SK-N-SH treated with all-trans-retinoic acid at 6 μM for 48 hours (cell line): ENCODE measurements around the gene PPP4R4.

Source experiments
- ATAC-seq: fragments of 200-7000 bp; cut with Tn5 transposase; 3 replicates; pipeline ENCODE4 v1.9.1; 2020; ENCODE audit warnings: mild to moderate bottlenecking, moderate library complexity
- ARNTL ChIP-seq: fragments of 450-650 bp; formaldehyde crosslinking; IDR thresholded peaks from 2 replicates; pipeline ENCODE4 v1.5.0; 2020; ENCODE audit warnings: low read depth, mild to moderate bottlenecking, moderate library complexity, borderline replicate concordance
- BACH2 ChIP-seq: fragments of 250-450 bp; sonication (Bioruptor Pico); IDR thresholded peaks from 2 replicates; pipeline ENCODE4 v1.9.0; 2021; ENCODE audit warnings: mild to moderate bottlenecking, borderline replicate concordance
- CSDC2 ChIP-seq: fragments of 250-450 bp; sonication (Bioruptor Pico); IDR thresholded peaks from 2 replicates; pipeline ENCODE4 v1.5.0; 2020; ENCODE audit warnings: mild to moderate bottlenecking, moderate library complexity
- ESRRG ChIP-seq: fragments of 250-450 bp; sonication (Bioruptor Pico); IDR thresholded peaks from 2 replicates; pipeline ENCODE4 v1.6.1; 2021; ENCODE audit warnings: mild to moderate bottlenecking
- GLIS3 ChIP-seq: fragments of 250-450 bp; sonication (Bioruptor Pico); IDR thresholded peaks from 2 replicates; pipeline ENCODE4 v1.5.0; 2020; ENCODE audit warnings: mild to moderate bottlenecking, moderate library complexity
- ISL1 ChIP-seq: fragments of 250-450 bp; sonication (Bioruptor Pico); IDR thresholded peaks from 2 replicates; pipeline ENCODE4 v2.1.2; 2022; ENCODE audit warnings: mild to moderate bottlenecking, moderate library complexity
- OSR1 ChIP-seq: fragments of 250-450 bp; sonication (Bioruptor Pico); IDR thresholded peaks from 2 replicates; pipeline ENCODE4 v1.8.0; 2022; ENCODE audit warnings: moderate library complexity, mild to moderate bottlenecking, inconsistent platforms
- PPARA ChIP-seq: fragments of 250-450 bp; sonication (Bioruptor Pico); IDR thresholded peaks from 2 replicates; pipeline ENCODE4 v1.5.0; 2020; ENCODE audit warnings: mild to moderate bottlenecking, borderline replicate concordance
- RARB ChIP-seq: fragments of 250-450 bp; sonication (Bioruptor Pico); IDR thresholded peaks from 2 replicates; pipeline ENCODE4 v1.8.0; 2021; ENCODE audit warnings: mild to moderate bottlenecking, moderate library complexity
- SNAI2 ChIP-seq: fragments of 250-450 bp; sonication (Bioruptor Pico); IDR thresholded peaks from 2 replicates; pipeline ENCODE4 v1.5.0; 2020; ENCODE audit warnings: mild to moderate bottlenecking, moderate library complexity
- TCF4 ChIP-seq: fragments of 250-450 bp; sonication (Bioruptor Pico); IDR thresholded peaks from 2 replicates; pipeline ENCODE4 v1.8.0; 2021; ENCODE audit warnings: mild to moderate bottlenecking, moderate library complexity, borderline replicate concordance
- TOX ChIP-seq: fragments of 250-450 bp; sonication (Bioruptor Pico); IDR thresholded peaks from 2 replicates; pipeline ENCODE4 v1.8.0; 2021; ENCODE audit warnings: mild to moderate bottlenecking, moderate library complexity, borderline replicate concordance
- ZC3H10 ChIP-seq: fragments of 250-450 bp; sonication (Bioruptor Pico); IDR thresholded peaks from 2 replicates; pipeline ENCODE4 v1.5.1; 2021; ENCODE audit warnings: mild to moderate bottlenecking, moderate library complexity
- ZFP30 ChIP-seq: fragments of 450-650 bp; formaldehyde crosslinking; IDR thresholded peaks from 2 replicates; pipeline ENCODE4 v1.5.0; 2022; ENCODE audit warnings: mild to moderate bottlenecking, moderate library complexity
- ZNF70 ChIP-seq: fragments of 450-650 bp; formaldehyde crosslinking; IDR thresholded peaks from 2 replicates; pipeline ENCODE4 v1.5.0; 2020; ENCODE audit warnings: mild to moderate bottlenecking, moderate library complexity
- ZNF8 ChIP-seq: fragments of 450-650 bp; formaldehyde crosslinking; IDR thresholded peaks from 2 replicates; pipeline ENCODE4 v1.5.0; 2020; ENCODE audit warnings: mild to moderate bottlenecking, moderate library complexity
- TF ChIP-seq, protein P1 (sequence below): fragments of 250-450 bp; sonication (Bioruptor Pico); IDR thresholded peaks from 2 replicates; pipeline ENCODE4 v1.5.1; 2021; ENCODE audit warnings: mild to moderate bottlenecking, moderate library complexity
- TF ChIP-seq, protein P2 (sequence below): fragments of 250-450 bp; sonication (Bioruptor Pico); IDR thresholded peaks from 2 replicates; pipeline ENCODE4 v1.8.0; 2020; ENCODE audit warnings: mild to moderate bottlenecking, moderate library complexity, borderline replicate concordance
- TF ChIP-seq, protein P3 (sequence below): fragments of 250-450 bp; sonication (Bioruptor Pico); IDR thresholded peaks from 2 replicates; pipeline ENCODE4 v1.5.1; 2020; ENCODE audit warnings: low read depth, mild to moderate bottlenecking, moderate library complexity
- TF ChIP-seq, protein P4 (sequence below): fragments of 250-450 bp; sonication (Bioruptor Pico); IDR thresholded peaks from 2 replicates; pipeline ENCODE4 v1.8.0; 2021; ENCODE audit warnings: low read depth, mild to moderate bottlenecking, moderate library complexity, borderline replicate concordance

The PPP4R4 gene

DNA sequence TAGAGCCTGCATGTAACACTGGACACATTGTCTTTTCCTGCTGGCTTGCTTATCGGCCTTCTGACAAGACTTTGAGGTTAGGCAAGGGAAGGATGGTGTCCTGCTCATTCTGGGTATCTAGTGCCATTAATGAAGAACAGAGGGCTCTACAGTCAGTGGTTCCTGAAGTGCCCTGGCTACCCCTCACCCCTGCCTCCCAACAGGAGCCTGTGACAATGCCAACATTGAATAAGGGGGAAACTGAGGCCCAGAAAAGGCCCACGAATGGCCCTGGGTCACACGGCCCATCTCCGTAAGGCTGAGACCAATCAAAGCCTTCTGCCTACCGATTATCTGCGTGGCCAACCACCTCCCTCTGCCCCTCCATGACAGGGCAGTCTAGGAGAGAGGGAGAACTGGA lies 46.8 kb upstream of the PPP4R4 start (continued):
- TF ChIP-seq, protein P1, sequence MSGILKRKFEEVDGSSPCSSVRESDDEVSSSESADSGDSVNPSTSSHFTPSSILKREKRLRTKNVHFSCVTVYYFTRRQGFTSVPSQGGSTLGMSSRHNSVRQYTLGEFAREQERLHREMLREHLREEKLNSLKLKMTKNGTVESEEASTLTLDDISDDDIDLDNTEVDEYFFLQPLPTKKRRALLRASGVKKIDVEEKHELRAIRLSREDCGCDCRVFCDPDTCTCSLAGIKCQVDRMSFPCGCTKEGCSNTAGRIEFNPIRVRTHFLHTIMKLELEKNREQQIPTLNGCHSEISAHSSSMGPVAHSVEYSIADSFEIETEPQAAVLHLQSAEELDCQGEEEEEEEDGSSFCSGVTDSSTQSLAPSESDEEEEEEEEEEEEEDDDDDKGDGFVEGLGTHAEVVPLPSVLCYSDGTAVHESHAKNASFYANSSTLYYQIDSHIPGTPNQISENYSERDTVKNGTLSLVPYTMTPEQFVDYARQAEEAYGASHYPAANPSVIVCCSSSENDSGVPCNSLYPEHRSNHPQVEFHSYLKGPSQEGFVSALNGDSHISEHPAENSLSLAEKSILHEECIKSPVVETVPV (CRISPR knock-in tag) = no peak
- TF ChIP-seq OSR1 (no peak), TCF4 (CRISPR knock-in tag) (no peak), PPARA (CRISPR knock-in tag) (no peak), GLIS3 (CRISPR knock-in tag) (no peak), TOX (CRISPR knock-in tag) (no peak), BACH2 (CRISPR knock-in tag) (no peak), ESRRG (no peak)
- TF ChIP-seq, protein P2, sequence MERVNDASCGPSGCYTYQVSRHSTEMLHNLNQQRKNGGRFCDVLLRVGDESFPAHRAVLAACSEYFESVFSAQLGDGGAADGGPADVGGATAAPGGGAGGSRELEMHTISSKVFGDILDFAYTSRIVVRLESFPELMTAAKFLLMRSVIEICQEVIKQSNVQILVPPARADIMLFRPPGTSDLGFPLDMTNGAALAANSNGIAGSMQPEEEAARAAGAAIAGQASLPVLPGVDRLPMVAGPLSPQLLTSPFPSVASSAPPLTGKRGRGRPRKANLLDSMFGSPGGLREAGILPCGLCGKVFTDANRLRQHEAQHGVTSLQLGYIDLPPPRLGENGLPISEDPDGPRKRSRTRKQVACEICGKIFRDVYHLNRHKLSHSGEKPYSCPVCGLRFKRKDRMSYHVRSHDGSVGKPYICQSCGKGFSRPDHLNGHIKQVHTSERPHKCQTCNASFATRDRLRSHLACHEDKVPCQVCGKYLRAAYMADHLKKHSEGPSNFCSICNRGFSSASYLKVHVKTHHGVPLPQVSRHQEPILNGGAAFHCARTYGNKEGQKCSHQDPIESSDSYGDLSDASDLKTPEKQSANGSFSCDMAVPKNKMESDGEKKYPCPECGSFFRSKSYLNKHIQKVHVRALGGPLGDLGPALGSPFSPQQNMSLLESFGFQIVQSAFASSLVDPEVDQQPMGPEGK (CRISPR knock-in tag) = no peak

DNA sequence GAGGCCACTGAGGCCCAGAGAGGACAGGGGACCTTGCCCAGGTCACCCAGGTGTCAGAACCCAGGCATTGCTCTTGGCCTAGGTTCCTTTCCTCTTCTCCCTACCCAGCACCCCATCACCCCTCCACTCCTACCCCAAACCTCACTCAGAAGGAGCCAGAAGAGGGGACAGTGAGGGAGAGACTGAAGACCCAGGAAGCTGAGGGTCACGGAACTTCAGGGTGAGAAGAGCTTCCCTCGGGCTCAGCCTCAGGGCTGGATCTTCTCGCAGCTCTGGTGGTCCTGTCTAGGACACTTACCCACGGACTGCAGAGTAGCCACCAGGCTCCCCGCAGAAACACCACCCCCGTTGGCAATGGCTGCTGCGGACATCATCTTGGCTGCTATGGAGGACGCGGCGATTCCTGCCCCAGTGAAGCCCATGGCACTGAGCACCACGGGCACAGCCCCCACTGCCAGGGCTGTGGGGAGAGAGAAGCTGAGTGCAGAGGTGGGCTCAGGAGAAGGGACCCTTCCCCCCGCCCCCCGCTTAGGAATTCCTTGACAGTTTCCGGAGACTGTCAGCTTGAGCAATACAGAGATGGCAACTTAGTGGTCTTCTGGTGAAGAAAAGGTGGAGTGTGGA lies 45.8 kb upstream of the PPP4R4 start:
- ATAC-seq = no peak
- TF ChIP-seq, protein P3, sequence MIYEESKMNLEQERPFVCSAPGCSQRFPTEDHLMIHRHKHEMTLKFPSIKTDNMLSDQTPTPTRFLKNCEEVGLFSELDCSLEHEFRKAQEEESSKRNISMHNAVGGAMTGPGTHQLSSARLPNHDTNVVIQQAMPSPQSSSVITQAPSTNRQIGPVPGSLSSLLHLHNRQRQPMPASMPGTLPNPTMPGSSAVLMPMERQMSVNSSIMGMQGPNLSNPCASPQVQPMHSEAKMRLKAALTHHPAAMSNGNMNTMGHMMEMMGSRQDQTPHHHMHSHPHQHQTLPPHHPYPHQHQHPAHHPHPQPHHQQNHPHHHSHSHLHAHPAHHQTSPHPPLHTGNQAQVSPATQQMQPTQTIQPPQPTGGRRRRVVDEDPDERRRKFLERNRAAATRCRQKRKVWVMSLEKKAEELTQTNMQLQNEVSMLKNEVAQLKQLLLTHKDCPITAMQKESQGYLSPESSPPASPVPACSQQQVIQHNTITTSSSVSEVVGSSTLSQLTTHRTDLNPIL = no peak
- no peak for TF ChIP-seq RARB (CRISPR knock-in tag)
- no peak for TF ChIP-seq GLIS3 (CRISPR knock-in tag)
- no peak for TF ChIP-seq ISL1
- TF ChIP-seq, protein P1 (CRISPR knock-in tag) = no peak
- TF ChIP-seq, protein P4, sequence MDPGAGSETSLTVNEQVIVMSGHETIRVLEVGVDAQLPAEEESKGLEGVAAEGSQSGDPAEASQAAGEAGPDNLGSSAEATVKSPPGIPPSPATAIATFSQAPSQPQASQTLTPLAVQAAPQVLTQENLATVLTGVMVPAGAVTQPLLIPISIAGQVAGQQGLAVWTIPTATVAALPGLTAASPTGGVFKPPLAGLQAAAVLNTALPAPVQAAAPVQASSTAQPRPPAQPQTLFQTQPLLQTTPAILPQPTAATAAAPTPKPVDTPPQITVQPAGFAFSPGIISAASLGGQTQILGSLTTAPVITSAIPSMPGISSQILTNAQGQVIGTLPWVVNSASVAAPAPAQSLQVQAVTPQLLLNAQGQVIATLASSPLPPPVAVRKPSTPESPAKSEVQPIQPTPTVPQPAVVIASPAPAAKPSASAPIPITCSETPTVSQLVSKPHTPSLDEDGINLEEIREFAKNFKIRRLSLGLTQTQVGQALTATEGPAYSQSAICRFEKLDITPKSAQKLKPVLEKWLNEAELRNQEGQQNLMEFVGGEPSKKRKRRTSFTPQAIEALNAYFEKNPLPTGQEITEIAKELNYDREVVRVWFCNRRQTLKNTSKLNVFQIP (CRISPR knock-in tag) = no peak
- no peak for TF ChIP-seq OSR1
- TF ChIP-seq ZNF8 (CRISPR knock-in tag) = no peak
- TF ChIP-seq, protein P2 (CRISPR knock-in tag) = no peak
- TF ChIP-seq ARNTL (CRISPR knock-in tag) = no peak
- TF ChIP-seq CSDC2 (CRISPR knock-in tag) = no peak
- no peak for TF ChIP-seq SNAI2 (CRISPR knock-in tag)
- TF ChIP-seq ZFP30 (CRISPR knock-in tag) = no peak

DNA sequence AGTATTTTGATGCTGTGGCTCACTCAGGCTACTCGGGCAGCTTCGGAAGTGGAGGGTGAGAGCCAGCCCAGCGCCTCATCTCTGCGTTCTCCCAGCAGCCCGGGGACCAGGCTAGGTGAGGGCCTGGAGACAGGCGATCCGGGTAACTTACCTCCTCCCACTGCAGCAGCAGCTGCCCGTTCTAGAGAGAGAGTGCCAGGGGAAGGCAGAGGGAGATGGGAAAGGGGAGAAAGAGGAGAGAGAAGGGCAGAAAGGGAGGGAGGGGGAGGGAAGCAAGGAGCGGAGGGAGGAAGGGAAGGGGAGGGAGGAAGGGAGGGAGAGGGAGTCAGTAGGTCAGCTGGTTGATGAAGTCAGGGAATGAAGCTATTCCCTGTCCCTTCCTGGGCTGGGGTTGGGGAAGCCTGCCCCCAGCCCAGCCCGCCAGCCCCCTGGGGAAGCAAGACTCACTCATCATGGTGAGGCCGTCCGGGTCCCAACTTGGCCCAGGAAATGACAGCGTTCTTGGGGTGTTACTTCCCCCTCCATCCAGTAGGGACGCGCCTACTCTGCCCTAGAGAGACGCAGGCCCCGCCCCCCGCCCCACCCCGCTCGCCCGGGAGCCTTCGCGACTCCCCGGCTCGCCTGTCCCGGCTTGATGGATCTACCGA lies 44.9 kb upstream of the PPP4R4 start, which contains the start of gene IFI27L2:
TSS of gene IFI27L2 (minus strand) at position 494 of the 647 bp plus-strand sequence. CDS start at position 454, 40 bp downstream.
- peak; percentile 93 for ATAC-seq
- TF ChIP-seq ESRRG = no peak
- no peak for TF ChIP-seq ZC3H10 (CRISPR knock-in tag)
- no peak for TF ChIP-seq RARB (CRISPR knock-in tag)
- TF ChIP-seq OSR1 = no peak
- TF ChIP-seq, protein P3 = no peak
- TF ChIP-seq, protein P4 (CRISPR knock-in tag) = no peak
- no peak for TF ChIP-seq ZNF70 (CRISPR knock-in tag)
- TF ChIP-seq SNAI2 (CRISPR knock-in tag) = no peak
- TF ChIP-seq, protein P2 (CRISPR knock-in tag) = no peak
- TF ChIP-seq CSDC2 (CRISPR knock-in tag) = no peak
